Choroid plexus epithelial cell (primary cell): ENCODE results near the gene MAP2K5.
A peak's percentile ranks its signal among the peaks of the same experiment; 100 is the strongest.

Experiments
- DNase-seq: peaks from one replicate; pipeline ENCODE4 v3.0.0-alpha.2; 2010; ENCODE audit warnings: low read depth
- H3K4me3 ChIP-seq: 2 replicates; pipeline ENCODE4 v1.5.1; 2011; ENCODE audit warnings: low read depth, mild to moderate bottlenecking, control low read depth, low read length, moderate library complexity
- CTCF ChIP-seq: conservative IDR thresholded peaks from 2 replicates; pipeline ENCODE4 v1.5.1; 2011; ENCODE audit warnings: low read depth, mild to moderate bottlenecking, control low read depth, inconsistent platforms, low read length, moderate library complexity

The MAP2K5 gene

GRCh38 chr15:67692573-67692972, 150.1 kb downstream of the MAP2K5 start:
- TF ChIP-seq CTCF, result no peak
- no peak for DNase-seq
- H3K4me3 ChIP-seq, result no peak overlapping the region

- H3K4me3 ChIP-seq, result no peak overlapping the region
- no peak for TF ChIP-seq CTCF
- DNase-seq, result no peak
These were observed 153.6 kb downstream of the MAP2K5 start for GRCh38 chr15:67696087-67696486.

- no peak overlapping the region for H3K4me3 ChIP-seq
- no peak for DNase-seq
- no peak for TF ChIP-seq CTCF
These were observed 157.5 kb downstream of the MAP2K5 start for GRCh38 chr15:67700023-67700422.

GRCh38 chr15:67701669-67702068, 159.2 kb downstream of the MAP2K5 start:
- no peak for TF ChIP-seq CTCF
- peak; percentile 85 for DNase-seq
- H3K4me3 ChIP-seq, result no peak overlapping the region

- TF ChIP-seq CTCF, result no peak
- no peak overlapping the region for H3K4me3 ChIP-seq
- no peak for DNase-seq
These were observed 165.2 kb downstream of the MAP2K5 start for GRCh38 chr15:67707520-67708283.

GRCh38 chr15:67708500-67708899, 166.0 kb downstream of the MAP2K5 start:
- no peak for TF ChIP-seq CTCF
- no peak for DNase-seq
- no peak overlapping the region for H3K4me3 ChIP-seq

- no peak overlapping the region for H3K4me3 ChIP-seq
- no peak for DNase-seq
- no peak for TF ChIP-seq CTCF
These were observed 172.7 kb downstream of the MAP2K5 start for GRCh38 chr15:67715170-67715569.
